T-helper 17 cell (primary cell): ENCODE measurements around the gene LRMDA. TPM values are rescaled to one million over a fixed set of nuclear protein-coding genes. Genes with fewer than 3 reads are reported as not detected.

Experiments
- ATAC-seq: fragments of 150-1000 bp; cut with Tn5 transposase; 2 replicates; pipeline ENCODE4 v1.10.0; 2021; ENCODE audit warnings: mild to moderate bottlenecking, moderate library complexity
- DNase-seq, 3 donors: peaks; one replicate each; pipeline versions ENCODE4 v3.0.0 to v3.0.0-alpha.2; 2020 to 2021
- H3K9me3 ChIP-seq: one replicate; pipeline ENCODE4 v1.7.0; 2013; ENCODE audit warnings: low read length, mild to moderate bottlenecking; ENCODE audit not compliant: control insufficient read depth, poor library complexity, severe bottlenecking
- H3K27ac Mint-ChIP-seq: one replicate; pipeline ENCODE4 v1.8.0; 2022; ENCODE audit warnings: mild to moderate bottlenecking, moderate library complexity, mixed read lengths
- H3K27me3 Mint-ChIP-seq: one replicate; pipeline ENCODE4 v1.8.0; 2022; ENCODE audit warnings: mixed read lengths
- H3K36me3 Mint-ChIP-seq: one replicate; pipeline ENCODE4 v1.8.0; 2022; ENCODE audit warnings: low read depth, mixed read lengths
- H3K4me1 Mint-ChIP-seq: one replicate; pipeline ENCODE4 v1.8.0; 2022; ENCODE audit warnings: mild to moderate bottlenecking, mixed read lengths
- H3K4me3 Mint-ChIP-seq: one replicate; pipeline ENCODE4 v1.8.0; 2022; ENCODE audit warnings: mild to moderate bottlenecking, moderate library complexity, mixed read lengths
- total RNA-seq, 4 donors: library from RNA in 2 of 4; stranded (reverse) in 2 of 4; gene quantifications; one replicate each; pipeline ENCODE4 v1.2.3 and lab custom pipeline; 2022 to 2026

Gene LRMDA
- total RNA-seq, 2 donors from 2014 or later, result not detected

DNA sequence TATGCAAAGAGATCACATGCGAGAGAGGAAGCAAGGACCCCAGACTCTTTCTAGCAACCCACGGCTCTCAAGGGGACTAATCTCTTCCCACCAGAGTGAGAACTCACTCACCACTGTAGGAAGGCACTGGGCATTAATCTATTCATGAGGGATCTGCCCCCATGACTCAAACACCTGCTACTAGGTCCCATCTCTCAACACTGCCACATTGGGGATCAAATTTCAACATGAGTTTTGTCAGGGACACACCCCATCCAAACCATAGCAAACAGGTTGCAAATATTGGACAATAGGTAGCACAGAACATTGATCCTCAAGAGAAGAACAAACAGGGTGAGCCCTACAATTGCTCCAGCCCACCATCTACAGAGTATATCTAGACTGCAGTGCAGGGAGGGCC lies 740.6 kb downstream of the LRMDA start:
- no peaks in the 10 kb centered on the region for H3K9me3 ChIP-seq
- DNase-seq (no peak), ATAC-seq (no peak)
- H3K4me3 Mint-ChIP-seq, result no peak overlapping the region
- H3K4me1 Mint-ChIP-seq, result no peaks in the 10 kb centered on the region
- no peaks in the 10 kb centered on the region for H3K36me3 Mint-ChIP-seq
- no peaks in the 10 kb centered on the region for H3K27me3 Mint-ChIP-seq
- no peak overlapping the region for H3K27ac Mint-ChIP-seq

GRCh38 chr10:76175533-76176165 lies 744.2 kb downstream of the LRMDA start:
- Mint-ChIP-seq H3K27ac (no peak overlapping the region), H3K27me3 (no peaks in the 10 kb centered on the region)

GRCh38 chr10:76176166-76176550 lies 744.7 kb downstream of the LRMDA start:
- no peak overlapping the region for H3K27ac Mint-ChIP-seq
- DNase-seq (no peak), ATAC-seq (no peak)
- no peak overlapping the region for H3K4me3 Mint-ChIP-seq
- H3K9me3 ChIP-seq, result no peaks in the 10 kb centered on the region
- H3K36me3 Mint-ChIP-seq, result no peaks in the 10 kb centered on the region
- H3K4me1 Mint-ChIP-seq, result no peaks in the 10 kb centered on the region
- no peaks in the 10 kb centered on the region for H3K27me3 Mint-ChIP-seq

More at GRCh38 chr10:76175533-76176165, 744.2 kb downstream of the LRMDA start:
- no peak overlapping the region for H3K4me3 Mint-ChIP-seq
- ATAC-seq (no peak), DNase-seq (no peak)
- no peaks in the 10 kb centered on the region for H3K4me1 Mint-ChIP-seq
- no peaks in the 10 kb centered on the region for H3K9me3 ChIP-seq
- H3K36me3 Mint-ChIP-seq, result no peaks in the 10 kb centered on the region

GRCh38 chr10:76177936-76178335 lies 746.5 kb downstream of the LRMDA start:
- H3K9me3 ChIP-seq, result no peaks in the 10 kb centered on the region
- DNase-seq, result no peak
- H3K4me1 Mint-ChIP-seq, result no peaks in the 10 kb centered on the region
- H3K27me3 Mint-ChIP-seq, result no peaks in the 10 kb centered on the region
- no peak for ATAC-seq
- H3K4me3 Mint-ChIP-seq, result no peak overlapping the region
- no peaks in the 10 kb centered on the region for H3K36me3 Mint-ChIP-seq
- no peak overlapping the region for H3K27ac Mint-ChIP-seq

GRCh38 chr10:76178532-76179292 lies 747.3 kb downstream of the LRMDA start:
- Mint-ChIP-seq H3K36me3 (no peaks in the 10 kb centered on the region), H3K4me1 (no peaks in the 10 kb centered on the region), H3K27ac (no peak overlapping the region), H3K4me3 (no peak overlapping the region), H3K27me3 (no peaks in the 10 kb centered on the region)
- no peak for DNase-seq
- no peak for ATAC-seq
- H3K9me3 ChIP-seq, result no peaks in the 10 kb centered on the region

DNA sequence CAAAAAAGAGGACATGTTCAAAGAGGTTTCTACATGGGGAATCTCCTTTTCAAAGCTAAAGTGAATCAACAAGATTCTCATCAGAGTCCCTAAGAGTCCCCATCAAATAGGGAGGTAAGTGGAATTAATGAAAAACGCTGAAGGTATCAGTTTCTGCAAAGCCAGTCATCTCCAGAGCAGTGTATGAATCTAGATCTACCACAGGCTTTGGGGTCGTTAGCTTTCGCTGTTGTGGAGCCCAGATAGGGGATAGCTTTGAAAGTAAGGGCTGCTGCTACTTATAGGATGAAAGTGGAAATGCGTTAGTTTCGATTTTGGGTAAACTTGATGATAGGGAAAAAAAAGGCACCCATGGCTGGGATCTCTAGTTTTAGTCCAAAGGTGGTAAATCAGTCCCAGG lies 748.4 kb downstream of the LRMDA start:
- no peak for ATAC-seq
- no peaks in the 10 kb centered on the region for H3K36me3 Mint-ChIP-seq
- no peak for DNase-seq
- H3K9me3 ChIP-seq, result no peaks in the 10 kb centered on the region
- H3K4me1 Mint-ChIP-seq, result no peaks in the 10 kb centered on the region
- H3K27ac Mint-ChIP-seq, result no peak overlapping the region
- no peaks in the 10 kb centered on the region for H3K27me3 Mint-ChIP-seq
- H3K4me3 Mint-ChIP-seq, result no peak overlapping the region

GRCh38 chr10:76184647-76185046 lies 753.2 kb downstream of the LRMDA start:
- no peak for DNase-seq
- Mint-ChIP-seq H3K27me3 (no peaks in the 10 kb centered on the region), H3K4me3 (no peak overlapping the region), H3K36me3 (no peaks in the 10 kb centered on the region), H3K27ac (no peak overlapping the region), H3K4me1 (no peaks in the 10 kb centered on the region)
- no peaks in the 10 kb centered on the region for H3K9me3 ChIP-seq
- ATAC-seq, result no peak

DNA sequence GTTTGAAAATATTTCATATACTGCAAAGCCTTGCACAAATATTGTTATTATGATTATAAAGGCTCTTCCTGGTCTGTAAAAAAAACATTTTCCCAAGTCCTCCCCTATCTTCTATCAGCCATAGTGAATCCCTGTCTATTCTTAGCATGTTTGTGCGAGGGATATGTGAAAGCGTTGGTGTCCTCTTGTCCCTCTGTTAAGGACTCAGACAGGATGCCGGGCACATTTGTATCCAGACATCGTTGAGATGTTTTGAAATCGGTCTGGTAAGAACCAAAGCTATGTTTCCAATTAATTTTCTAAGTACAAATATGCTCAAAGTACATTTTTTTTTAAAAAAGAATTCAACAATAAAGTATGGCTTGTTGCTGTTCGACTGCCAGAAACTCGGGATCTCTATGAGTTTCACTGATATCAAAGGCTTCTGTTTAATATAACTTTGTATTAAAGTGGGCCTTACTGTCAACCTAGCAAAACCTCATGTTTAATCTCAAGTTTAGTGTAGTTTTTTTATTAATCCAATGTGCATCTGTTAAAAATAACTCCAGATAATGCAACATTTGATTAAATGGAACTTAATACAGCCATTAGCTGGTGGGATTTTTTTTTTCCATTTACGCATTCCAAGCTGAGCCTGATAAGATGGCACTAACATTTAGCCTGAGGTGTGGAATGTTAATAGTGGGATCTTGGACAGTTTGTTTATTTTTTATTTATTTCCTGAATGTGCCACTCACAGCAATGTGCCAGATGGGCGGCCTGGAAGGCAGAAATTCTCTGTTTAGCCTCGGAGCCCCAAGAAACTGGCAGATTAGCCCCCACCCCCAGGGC lies 754.3 kb downstream of the LRMDA start:
- Mint-ChIP-seq H3K36me3 (no peaks in the 10 kb centered on the region), H3K4me3 (no peak overlapping the region), H3K4me1 (no peaks in the 10 kb centered on the region), H3K27ac (no peak overlapping the region), H3K27me3 (no peaks in the 10 kb centered on the region)
- no peaks in the 10 kb centered on the region for H3K9me3 ChIP-seq
- no peak for ATAC-seq
- DNase-seq, result no peak

DNA sequence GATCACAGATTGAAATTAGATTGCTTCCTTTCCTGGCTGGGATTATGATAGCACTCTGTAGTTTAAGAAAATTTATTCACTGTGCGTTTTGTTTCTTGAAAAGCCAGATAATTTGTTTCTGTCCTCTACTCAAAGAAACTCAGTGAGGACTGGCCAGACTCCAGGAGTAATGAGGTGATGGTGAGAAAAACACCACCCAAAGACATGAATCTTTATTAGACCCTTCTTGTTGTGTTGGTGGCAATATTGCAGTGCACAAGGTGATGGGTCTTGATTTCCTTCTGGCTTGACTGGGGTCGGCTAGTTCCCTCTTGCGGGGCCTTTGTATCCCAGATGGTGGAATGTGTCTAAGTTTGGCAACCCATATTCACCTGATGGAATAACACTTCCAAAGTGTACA lies 756.8 kb downstream of the LRMDA start:
- Mint-ChIP-seq H3K27me3 (no peaks in the 10 kb centered on the region), H3K4me3 (no peak overlapping the region), H3K27ac (no peak overlapping the region), H3K36me3 (no peaks in the 10 kb centered on the region), H3K4me1 (no peaks in the 10 kb centered on the region)
- ATAC-seq, result no peak
- H3K9me3 ChIP-seq, result no peaks in the 10 kb centered on the region
- DNase-seq, result no peak

GRCh38 chr10:76190634-76191270 lies 759.3 kb downstream of the LRMDA start:
- Mint-ChIP-seq H3K36me3 (no peaks in the 10 kb centered on the region), H3K4me3 (no peak overlapping the region), H3K27ac (no peak overlapping the region), H3K4me1 (no peaks in the 10 kb centered on the region), H3K27me3 (no peaks in the 10 kb centered on the region)
- H3K9me3 ChIP-seq, result no peaks in the 10 kb centered on the region
- ATAC-seq, result no peak
- DNase-seq, result no peak

DNA sequence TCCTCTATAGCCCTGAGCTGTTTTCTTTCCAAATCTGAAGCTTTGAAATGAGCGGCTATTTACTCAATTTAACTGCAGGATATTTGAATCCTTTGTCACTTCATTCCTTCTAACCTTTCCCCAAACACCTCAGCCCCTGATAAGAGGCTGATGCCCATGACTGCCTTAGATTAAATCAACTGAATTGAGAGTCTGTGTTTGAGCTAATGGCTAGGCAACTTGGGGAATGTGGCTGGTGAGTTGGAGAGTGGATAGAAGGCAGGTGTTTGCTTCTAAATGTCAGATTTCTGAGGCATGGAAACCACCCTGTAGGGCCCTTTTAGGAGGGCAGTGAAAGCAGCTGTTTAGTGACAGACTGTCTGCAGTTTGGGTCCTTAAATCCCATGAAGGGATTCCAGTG lies 759.9 kb downstream of the LRMDA start:
- ATAC-seq (no peak), DNase-seq (no peak)
- Mint-ChIP-seq H3K4me1 (no peaks in the 10 kb centered on the region), H3K4me3 (no peak overlapping the region), H3K27me3 (no peaks in the 10 kb centered on the region), H3K27ac (no peak overlapping the region), H3K36me3 (no peaks in the 10 kb centered on the region)
- no peaks in the 10 kb centered on the region for H3K9me3 ChIP-seq

- H3K9me3 ChIP-seq, result no peaks in the 10 kb centered on the region
- no peaks in the 10 kb centered on the region for H3K4me1 Mint-ChIP-seq
- H3K4me3 Mint-ChIP-seq, result no peak overlapping the region
- no peak for DNase-seq
- ATAC-seq, result no peak
- H3K27ac Mint-ChIP-seq, result no peak overlapping the region
- no peaks in the 10 kb centered on the region for H3K27me3 Mint-ChIP-seq
- no peaks in the 10 kb centered on the region for H3K36me3 Mint-ChIP-seq
These were observed 760.7 kb downstream of the LRMDA start for GRCh38 chr10:76192151-76192550.

DNA sequence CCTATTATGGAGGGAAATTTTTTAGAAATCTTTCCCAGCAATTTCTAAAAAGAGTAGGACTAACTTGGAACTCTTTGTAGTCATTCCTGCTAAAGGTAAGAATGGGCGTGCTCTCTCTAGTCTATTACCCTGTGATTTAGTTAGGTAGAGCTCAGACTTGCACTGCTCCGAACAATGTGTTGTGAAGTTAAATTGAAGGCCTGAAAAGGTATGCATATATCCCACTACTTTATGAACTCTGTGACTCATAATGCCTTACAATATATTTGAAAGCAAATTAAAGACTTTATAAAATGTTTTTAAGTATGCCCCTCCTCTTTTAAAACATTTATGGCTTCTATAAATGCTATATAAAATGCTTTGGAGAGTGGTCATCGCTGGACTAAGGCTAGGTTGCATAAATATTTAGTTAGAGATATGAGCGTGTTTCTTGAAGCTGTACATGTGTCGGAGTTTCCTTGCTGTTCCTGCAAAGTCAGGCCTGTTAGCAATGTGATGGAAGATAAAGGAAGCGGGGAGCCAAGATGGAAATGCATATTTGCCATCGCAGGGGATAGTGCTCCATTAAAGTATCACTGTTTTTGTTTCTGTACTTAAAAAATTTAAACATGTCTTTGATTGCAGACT lies 761.4 kb downstream of the LRMDA start:
- ATAC-seq (no peak), DNase-seq (no peak)
- H3K27me3 Mint-ChIP-seq, result no peaks in the 10 kb centered on the region
- H3K4me1 Mint-ChIP-seq, result no peaks in the 10 kb centered on the region
- H3K27ac Mint-ChIP-seq, result no peak overlapping the region
- H3K4me3 Mint-ChIP-seq, result no peak overlapping the region
- H3K36me3 Mint-ChIP-seq, result no peaks in the 10 kb centered on the region
- H3K9me3 ChIP-seq, result no peaks in the 10 kb centered on the region
